Measurements from ENCODE around the gene CDH13. TPM values are rescaled to one million over a fixed set of nuclear protein-coding genes. Genes with fewer than 3 reads are reported as not detected.

CDH13 gene
- total RNA-seq, 1 donor from 2014 or later: 46.4 TPM

- TF ChIP-seq CTCF (conservative IDR thresholded peaks at IDR 0.05): no peak
- Mint-ChIP-seq H3K27ac (no peak overlapping the region), H3K9me3 (peaks cover 5% of the 10 kb centered on the region), H3K4me3 (no peak overlapping the region), H3K27me3 (no peaks in the 10 kb centered on the region), H3K36me3 (peaks cover 3% of the 10 kb centered on the region), H3K4me1 (ENCODE audit: unreplicated experiment) (peaks cover 4% of the 10 kb centered on the region)
- no peak for DNase-seq (ENCODE audit: extremely low spot score, unreplicated experiment)
Measured at GRCh38 chr16:83833921-83834320, 1207.2 kb downstream of the CDH13 start.

- Mint-ChIP-seq H3K36me3 (peaks cover 3% of the 10 kb centered on the region), H3K4me1 (ENCODE audit: unreplicated experiment) (peaks cover 4% of the 10 kb centered on the region), H3K4me3 (no peak overlapping the region), H3K9me3 (peaks cover 9% of the 10 kb centered on the region), H3K27me3 (no peaks in the 10 kb centered on the region), H3K27ac (no peak overlapping the region)
- no peak for DNase-seq (ENCODE audit: extremely low spot score, unreplicated experiment)
- TF ChIP-seq CTCF (conservative IDR thresholded peaks at IDR 0.05): no peak
Measured at GRCh38 chr16:83835586-83836566, 1209.1 kb downstream of the CDH13 start.

GRCh38 chr16:83837566-83837965, 1210.8 kb downstream of the CDH13 start:
- DNase-seq (ENCODE audit: extremely low spot score, unreplicated experiment): no peak
- H3K36me3 Mint-ChIP-seq: peaks cover 3% of the 10 kb centered on the region
- H3K27me3 Mint-ChIP-seq: peaks cover 2% of the 10 kb centered on the region
- TF ChIP-seq CTCF (conservative IDR thresholded peaks at IDR 0.05): no peak
- H3K27ac Mint-ChIP-seq: no peak overlapping the region
- no peak overlapping the region for H3K4me3 Mint-ChIP-seq
- peaks cover 6% of the 10 kb centered on the region for H3K4me1 Mint-ChIP-seq (ENCODE audit: unreplicated experiment)
- peaks cover 9% of the 10 kb centered on the region for H3K9me3 Mint-ChIP-seq

- peaks cover 3% of the 10 kb centered on the region for H3K36me3 Mint-ChIP-seq
- TF ChIP-seq CTCF (conservative IDR thresholded peaks at IDR 0.05): no peak
- H3K9me3 Mint-ChIP-seq: peaks cover 9% of the 10 kb centered on the region
- DNase-seq (ENCODE audit: extremely low spot score, unreplicated experiment): no peak
- H3K27ac Mint-ChIP-seq: no peak overlapping the region
- no peak overlapping the region for H3K4me3 Mint-ChIP-seq
- H3K4me1 Mint-ChIP-seq (ENCODE audit: unreplicated experiment): peaks cover 12% of the 10 kb centered on the region
- peaks cover 4% of the 10 kb centered on the region for H3K27me3 Mint-ChIP-seq
Measured at GRCh38 chr16:83838151-83838550, 1211.4 kb downstream of the CDH13 start.

- no peak for DNase-seq (ENCODE audit: extremely low spot score, unreplicated experiment)
- peaks cover 14% of the 10 kb centered on the region for H3K4me1 Mint-ChIP-seq (ENCODE audit: unreplicated experiment)
- H3K4me3 Mint-ChIP-seq: no peak overlapping the region
- H3K9me3 Mint-ChIP-seq: peaks cover 9% of the 10 kb centered on the region
- peaks cover 4% of the 10 kb centered on the region for H3K27me3 Mint-ChIP-seq
- no peak for TF ChIP-seq CTCF (conservative IDR thresholded peaks at IDR 0.05)
- no peak overlapping the region for H3K27ac Mint-ChIP-seq
- peaks cover 2% of the 10 kb centered on the region for H3K36me3 Mint-ChIP-seq
Measured at GRCh38 chr16:83839561-83839960, 1212.8 kb downstream of the CDH13 start.
